Colonic mucosa (tissue), 4 donors: ENCODE results near the gene PPP1R12B. TPM values are rescaled to one million over a fixed set of nuclear protein-coding genes. Genes with fewer than 3 reads are reported as not detected.

Source experiments
- DNase-seq: peaks from one replicate; pipeline ENCODE4 v3.0.0-alpha.2; 2020
- H3K27ac ChIP-seq: fragments of 200-600 bp; one replicate; pipeline ENCODE4 v1.8.0; 2021
- H3K27me3 ChIP-seq: fragments of 200-600 bp; one replicate; pipeline ENCODE4 v1.8.0; 2021
- H3K36me3 ChIP-seq: fragments of 200-600 bp; one replicate; pipeline ENCODE4 v1.8.0; 2021
- H3K4me1 ChIP-seq: fragments of 200-600 bp; one replicate; pipeline ENCODE4 v1.8.0; 2021; ENCODE audit warnings: mild to moderate bottlenecking
- H3K4me3 ChIP-seq: fragments of 200-600 bp; one replicate; pipeline ENCODE4 v1.8.0; 2021
- H3K9ac ChIP-seq, 2 donors: one replicate each; pipeline ENCODE4 v1.7.0; 2013; ENCODE audit warnings: control low read depth in 2 of 2, low read depth in 2 of 2, low read length in 2 of 2
- H3K9me3 ChIP-seq: fragments of 200-600 bp; one replicate; pipeline ENCODE4 v1.8.0; 2021
- CTCF ChIP-seq: fragments of 200-600 bp; IDR thresholded peaks from one replicate; pipeline ENCODE4 v1.8.0; 2022; ENCODE audit warnings: antibody characterized with exemption, mild to moderate bottlenecking
- intact Hi-C: fragments of 100-400 bp; cut with DNase I; formaldehyde crosslinking; loops from one replicate; pipeline ENCODE4 v1.14.1; 2022
- total RNA-seq, 2 donors: library from RNA; stranded (reverse); fragmentation: NEBNext Ultra II Directional in 1 of 2; extraction: Animal tissue kit (Norgen Biotek cat#: 25700) in 1 of 2; gene quantifications; one replicate each; pipeline ENCODE4 v1.2.1, GENCODE V29; 2021
- donor health status: healthy.
- donor health status: DM: no; HTN: no; CAD: no.
- donor health status: DM: no; HTN: no; CAD: no.

PPP1R12B gene
- total RNA-seq = 100 to 1,000 TPM in 1 of 2 donors, 10 to 100 TPM in 1; 41.1 to 125 TPM

GRCh38 chr1:202348509-202349205 is at the start of gene PPP1R12B:
TSS of gene PPP1R12B (plus strand) at chr1:202348699. CDS start at chr1:202348852, 153 bp downstream.
- peak within 1 kb of the TSS; percentile 90 to 91 for H3K9ac ChIP-seq
- intact Hi-C loops = no loop called here
- peak within 1 kb of the TSS; percentile 88 for H3K27ac ChIP-seq
- peaks cover 6% of the 10 kb centered on the region for H3K4me1 ChIP-seq
- H3K9me3 ChIP-seq = no peaks in the 10 kb centered on the region
- H3K27me3 ChIP-seq = no peaks in the 10 kb centered on the region
- no peak for TF ChIP-seq CTCF
- DNase-seq = peak; percentile 97
- no peaks in the 10 kb centered on the region for H3K36me3 ChIP-seq
- peak within 1 kb of the TSS; percentile 100 for H3K4me3 ChIP-seq

- TF ChIP-seq CTCF = no peak
- no peaks in the 10 kb centered on the region for H3K36me3 ChIP-seq
- no peak for DNase-seq
- H3K4me1 ChIP-seq = no peaks in the 10 kb centered on the region
- H3K9ac ChIP-seq = no peak overlapping the region
- intact Hi-C loops = no loop called here
- H3K9me3 ChIP-seq = no peaks in the 10 kb centered on the region
- H3K27me3 ChIP-seq = no peaks in the 10 kb centered on the region
- no peak overlapping the region for H3K27ac ChIP-seq
- no peak overlapping the region for H3K4me3 ChIP-seq
These were observed 46.3 kb upstream of the PPP1R12B start for GRCh38 chr1:202302166-202302565.

GRCh38 chr1:202304375-202304774 is 44.1 kb upstream of the PPP1R12B start:
- Histone ChIP-seq H3K36me3 (no peaks in the 10 kb centered on the region), H3K4me3 (no peak overlapping the region), H3K9me3 (no peaks in the 10 kb centered on the region), H3K27ac (no peak overlapping the region), H3K27me3 (no peaks in the 10 kb centered on the region), H3K9ac (no peak overlapping the region), H3K4me1 (no peaks in the 10 kb centered on the region)
- intact Hi-C loops = no loop called here
- no peak for DNase-seq
- TF ChIP-seq CTCF = no peak

GRCh38 chr1:202305168-202305567 is 43.3 kb upstream of the PPP1R12B start:
- no peak for TF ChIP-seq CTCF
- no peaks in the 10 kb centered on the region for H3K27me3 ChIP-seq
- no peaks in the 10 kb centered on the region for H3K9me3 ChIP-seq
- no peaks in the 10 kb centered on the region for H3K4me1 ChIP-seq
- no peak overlapping the region for H3K9ac ChIP-seq
- intact Hi-C loops = no loop called here
- DNase-seq = no peak
- no peak overlapping the region for H3K4me3 ChIP-seq
- H3K27ac ChIP-seq = no peak overlapping the region
- no peaks in the 10 kb centered on the region for H3K36me3 ChIP-seq

- H3K36me3 ChIP-seq = no peaks in the 10 kb centered on the region
- H3K27ac ChIP-seq = no peak overlapping the region
- DNase-seq = no peak
- H3K9ac ChIP-seq = no peak overlapping the region
- H3K9me3 ChIP-seq = no peaks in the 10 kb centered on the region
- H3K4me1 ChIP-seq = no peaks in the 10 kb centered on the region
- no peak overlapping the region for H3K4me3 ChIP-seq
- H3K27me3 ChIP-seq = no peaks in the 10 kb centered on the region
- intact Hi-C loops = no loop called here
- no peak for TF ChIP-seq CTCF
These were observed 41.8 kb upstream of the PPP1R12B start for GRCh38 chr1:202306535-202307345.
